HL-60 (cell line): Measurements from ENCODE around the gene PPIL6.

Experiments used
- DNase-seq, 2 experiments: peaks; one replicate each; pipeline ENCODE4 v3.0.0-alpha.2; 2010 to 2020; ENCODE audit warnings: low read depth in 1 of 2, low spot score in 1 of 2
- H3K27ac ChIP-seq: fragments of 250-450 bp; sonication (Bioruptor Pico); replicated peaks from 2 replicates; pipeline ENCODE4 v1.5.1; 2020; ENCODE audit warnings: mild to moderate bottlenecking, moderate library complexity
- H3K27me3 ChIP-seq: fragments of 250-450 bp; sonication (Bioruptor Pico); 2 replicates; pipeline ENCODE4 v1.5.1; 2021; ENCODE audit warnings: mild to moderate bottlenecking, moderate library complexity; ENCODE audit not compliant: insufficient read depth, poor library complexity, severe bottlenecking
- H3K4me3 ChIP-seq: replicated peaks from 2 replicates; pipeline ENCODE4 v1.5.1; 2011; ENCODE audit warnings: mild to moderate bottlenecking, control low read depth, low read length; ENCODE audit not compliant: insufficient read depth
- CTCF ChIP-seq: IDR thresholded peaks from one replicate; pipeline ENCODE4 v1.5.1; 2011; ENCODE audit warnings: low read length, control low read depth, inconsistent platforms; ENCODE audit not compliant: insufficient read depth
- GABPA ChIP-seq: IDR thresholded peaks from 2 replicates; pipeline ENCODE4 v1.6.1; 2012; ENCODE audit warnings: low read depth
- POLR2AphosphoS5 ChIP-seq: IDR thresholded peaks from 2 replicates; pipeline ENCODE4 v1.6.1; 2012; ENCODE audit warnings: low read depth
- REST ChIP-seq: IDR thresholded peaks from 2 replicates; pipeline ENCODE4 v1.6.1; 2012; ENCODE audit warnings: low read depth; ENCODE audit not compliant: insufficient replicate concordance
- SPI1 ChIP-seq: IDR thresholded peaks from 2 replicates; pipeline ENCODE4 v1.6.1; 2012; ENCODE audit warnings: low read depth, mild to moderate bottlenecking, borderline replicate concordance

The PPIL6 gene

DNA sequence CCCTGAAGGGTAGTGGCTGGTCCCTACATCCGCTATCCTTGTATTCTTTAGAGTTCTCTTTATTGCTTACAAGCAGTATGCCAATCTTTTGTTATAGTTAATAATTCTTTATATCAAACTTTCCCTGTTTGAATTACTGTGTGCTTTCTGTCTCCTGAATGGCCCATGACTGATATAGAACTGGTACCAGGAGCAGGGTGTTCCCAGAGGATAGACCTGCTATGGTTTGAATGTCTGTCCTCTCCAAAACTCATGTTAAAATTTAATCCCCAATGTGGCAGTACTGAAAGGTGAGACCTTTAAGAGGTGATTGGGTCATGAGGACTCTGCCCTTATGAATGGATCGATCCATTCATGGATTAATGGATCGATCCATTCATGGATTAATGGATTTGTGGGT, 84.2 kb downstream of the PPIL6 start:
- DNase-seq: no peak
- Histone ChIP-seq H3K4me3 (no peak overlapping the region), H3K27ac (no peak overlapping the region), H3K27me3 (no peaks in the 10 kb centered on the region)
- TF ChIP-seq SPI1: no peak
- no peak for TF ChIP-seq CTCF
- TF ChIP-seq POLR2AphosphoS5: no peak
- no peak for TF ChIP-seq GABPA
- TF ChIP-seq REST: no peak

- H3K27ac ChIP-seq: no peak overlapping the region
- no peaks in the 10 kb centered on the region for H3K27me3 ChIP-seq
- no peak for DNase-seq
- no peak overlapping the region for H3K4me3 ChIP-seq
- TF ChIP-seq POLR2AphosphoS5 (no peak), GABPA (no peak), SPI1 (no peak), REST (no peak), CTCF (no peak)
These were observed 88.9 kb downstream of the PPIL6 start for GRCh38 chr6:109351231-109352130.

DNA sequence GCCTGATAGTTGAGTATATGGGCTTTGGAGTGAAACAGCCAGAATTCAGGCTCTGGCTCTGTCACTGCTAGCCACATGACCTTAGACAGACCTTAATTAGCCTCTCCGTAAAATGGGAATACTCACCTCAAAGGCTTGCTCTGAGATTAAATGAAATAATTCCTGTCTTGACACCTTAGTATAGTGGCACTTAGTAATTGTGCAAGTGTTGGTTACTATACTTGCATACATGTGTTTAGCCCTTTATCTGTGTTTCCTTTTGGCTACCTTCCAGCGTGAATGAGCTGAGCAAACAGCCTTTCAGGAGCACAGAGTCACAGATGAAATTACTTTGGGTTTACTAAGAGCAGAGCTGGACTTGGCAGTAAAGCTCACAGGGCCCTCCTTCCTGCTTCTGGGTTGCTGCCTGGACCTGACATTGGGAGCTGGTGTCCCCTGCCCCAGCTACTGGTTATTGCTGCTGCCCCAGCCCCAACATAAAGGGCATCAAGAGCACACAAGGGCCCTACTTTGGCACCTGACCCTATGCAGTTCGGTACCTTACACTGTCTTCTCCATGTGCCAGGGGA, 90.9 kb downstream of the PPIL6 start:
- TF ChIP-seq GABPA (no peak), REST (no peak), SPI1 (no peak), CTCF (no peak), POLR2AphosphoS5 (no peak)
- DNase-seq: peak in 1 of 2 experiments; percentile 67
- H3K27me3 ChIP-seq: no peaks in the 10 kb centered on the region
- no peak overlapping the region for H3K4me3 ChIP-seq
- no peak overlapping the region for H3K27ac ChIP-seq
